Stimulated activated CD8-positive, alpha-beta memory T cell treated with anti-CD3 and anti-CD28 coated beads, Interleukin-2, amount 100 ng/mL, for 1 hour (primary cell): ENCODE results near the gene CERT1.
"Not testable (repeated sequence)": the region's sequence is repeated elsewhere in the genome, so short reads cannot be mapped to it uniquely, and the experiment has no call there.

ENCODE experiments used
- DNase-seq, 2 donors: peaks; one replicate each; pipeline ENCODE4 v3.0.0-alpha.2; 2020; ENCODE audit warnings: low read depth in 2 of 2

The CERT1 gene

DNA sequence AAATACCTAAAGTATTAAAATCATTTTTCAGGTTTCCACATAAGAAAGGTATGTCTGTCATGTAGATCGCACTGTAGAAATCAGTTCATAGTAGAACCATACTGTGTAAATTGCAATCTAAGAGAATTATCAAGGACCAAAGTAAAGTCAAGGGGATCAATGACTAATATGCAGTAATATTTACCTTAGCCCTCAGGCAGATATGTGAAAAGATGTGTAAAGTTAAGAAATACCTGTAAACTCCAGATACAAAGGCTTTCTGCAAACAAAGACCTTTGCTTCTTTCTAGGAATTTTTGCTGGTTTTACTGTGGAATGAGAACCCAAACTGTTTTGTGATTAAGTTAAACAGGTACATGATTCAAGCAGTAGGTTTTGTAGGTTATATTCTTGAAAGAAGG, 11.8 kb upstream of the CERT1 start:
- DNase-seq, result no peak

GRCh38 chr5:75522542-75522941, 11.1 kb upstream of the CERT1 start:
- no peak for DNase-seq

- DNase-seq, result no peak
These were observed 10.6 kb upstream of the CERT1 start for GRCh38 chr5:75522025-75522424.

- no peak for DNase-seq
These were observed 9.8 kb upstream of the CERT1 start for GRCh38 chr5:75521195-75521594.

DNA sequence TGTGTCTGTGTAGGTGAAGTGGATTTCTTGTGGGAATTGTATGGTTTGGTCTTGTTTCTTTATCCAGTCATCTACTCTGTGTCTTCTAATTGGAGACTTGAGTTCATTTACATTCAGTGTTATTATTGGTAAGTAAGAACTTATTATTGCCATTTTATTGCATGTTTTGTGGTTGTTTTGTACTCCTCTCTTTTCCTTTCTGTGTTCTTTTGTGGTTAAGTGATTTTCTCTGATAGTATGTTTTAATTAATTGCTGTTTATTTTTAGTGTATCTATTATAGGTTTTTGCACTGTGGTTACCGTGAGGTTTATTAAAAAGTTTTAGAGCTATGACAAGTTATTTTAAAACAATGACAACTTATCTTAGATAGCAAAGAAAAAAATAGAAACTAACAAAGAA, 8.3 kb upstream of the CERT1 start:
- DNase-seq, result no peak

GRCh38 chr5:75514323-75514722, 2.9 kb upstream of the CERT1 start:
- DNase-seq, result no peak

DNA sequence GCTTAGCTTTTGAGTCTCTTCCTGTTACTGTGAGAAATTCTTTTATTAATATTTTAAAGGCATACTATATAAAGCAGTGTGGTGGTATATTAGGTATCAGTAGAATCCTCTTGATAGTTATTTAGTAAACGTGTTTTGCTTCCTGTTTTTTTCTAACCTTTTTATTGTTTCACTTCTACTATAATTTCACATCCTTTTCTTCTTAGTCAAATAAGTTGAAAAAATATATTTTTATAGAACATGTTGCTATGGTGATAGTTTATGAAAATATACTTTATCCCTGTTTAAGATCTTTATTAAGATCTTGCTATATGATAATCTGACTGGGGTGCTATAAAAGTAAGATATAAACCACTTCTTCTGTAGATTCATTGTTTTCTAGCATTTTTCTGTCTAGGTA, 2.4 kb upstream of the CERT1 start:
- DNase-seq, result no peak

DNA sequence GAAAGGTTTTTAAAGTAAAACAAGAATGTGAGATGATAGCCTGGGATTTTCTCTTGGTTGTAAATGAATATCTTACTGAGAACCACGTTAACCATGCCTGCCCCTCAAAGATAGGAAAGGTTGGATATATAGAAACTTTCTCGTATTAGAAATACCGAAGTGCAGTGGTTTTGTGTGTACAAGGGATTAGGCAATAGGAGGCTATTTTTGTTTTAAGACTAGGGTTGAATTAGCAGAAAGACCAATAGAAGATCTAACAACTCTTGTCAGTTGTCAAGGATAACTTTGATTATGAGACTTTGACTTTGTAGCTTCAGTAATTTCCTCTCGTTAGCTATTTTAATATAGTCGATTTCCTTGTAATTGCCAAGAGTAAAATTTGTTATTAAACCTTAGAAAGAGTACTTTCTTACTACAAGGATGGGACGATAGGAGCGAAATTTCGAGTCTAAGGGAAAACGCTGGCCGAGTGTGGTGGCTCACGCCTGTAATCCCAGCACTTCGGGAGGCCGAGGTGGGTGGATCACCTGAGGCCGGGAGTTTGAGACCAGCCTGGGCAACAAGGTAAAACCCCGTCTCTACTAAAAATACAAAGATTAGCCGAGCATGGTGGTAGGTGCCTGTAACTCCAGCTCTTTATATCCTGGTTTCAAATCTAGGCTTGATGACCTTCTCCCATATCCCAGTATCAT, 1.1 kb upstream of the CERT1 start:
- no peak for DNase-seq

- peak; percentile 13 to 18 for DNase-seq
These were observed 494 bp downstream of the CERT1 start for GRCh38 chr5:75510836-75511434.

GRCh38 chr5:75510417-75510835, 1.0 kb downstream of the CERT1 start:
- no peak for DNase-seq

DNA sequence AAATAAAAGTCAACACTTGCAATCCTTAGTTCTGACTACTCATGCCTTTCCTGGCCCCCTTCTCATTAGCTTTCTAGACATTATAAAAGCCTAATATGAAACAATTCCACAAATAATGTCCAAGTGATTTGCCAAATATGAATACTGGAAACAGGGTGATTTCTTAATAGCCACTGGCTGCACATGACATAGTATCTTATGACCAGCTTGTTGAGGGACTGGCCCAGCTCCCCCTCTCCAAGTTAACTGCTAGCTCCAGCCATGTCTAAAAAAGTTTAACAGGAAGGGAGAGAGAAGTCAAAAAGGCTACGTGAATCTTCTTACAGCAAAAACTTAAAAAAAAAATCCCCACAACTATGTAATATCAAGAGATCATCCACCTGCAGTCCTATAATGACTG, 1.5 kb downstream of the CERT1 start:
- no peak for DNase-seq

- DNase-seq, result no peak
These were observed 1.9 kb downstream of the CERT1 start for GRCh38 chr5:75509546-75509945.

- no peak for DNase-seq
These were observed 3.6 kb downstream of the CERT1 start for GRCh38 chr5:75507841-75508240.

DNA sequence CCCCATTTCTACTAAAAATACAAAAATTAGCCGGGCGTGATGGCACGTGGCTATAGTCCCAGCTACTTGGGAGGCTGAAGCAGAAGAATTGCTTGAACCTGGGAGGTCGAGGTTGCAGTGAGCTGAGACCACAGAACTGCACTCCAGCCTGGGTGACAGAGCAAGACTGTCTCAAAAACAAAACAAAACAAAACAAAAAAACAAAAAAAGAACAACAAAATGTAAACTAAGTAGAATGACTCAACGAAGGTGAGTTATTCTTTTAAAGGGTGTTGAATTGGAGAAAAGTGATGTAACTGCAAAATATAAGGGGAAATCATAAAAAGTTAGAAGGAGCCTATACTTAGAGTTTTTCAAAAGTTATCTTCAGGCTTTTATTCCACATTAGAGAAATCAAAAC, 6.3 kb downstream of the CERT1 start:
- not testable (repeated sequence) for DNase-seq

GRCh38 chr5:75498875-75499274, 12.6 kb downstream of the CERT1 start:
- not testable (repeated sequence) for DNase-seq

GRCh38 chr5:75498208-75498777, 13.1 kb downstream of the CERT1 start:
- DNase-seq, result no peak

- DNase-seq, result no peak
These were observed 15.4 kb downstream of the CERT1 start for GRCh38 chr5:75496026-75496425.

DNA sequence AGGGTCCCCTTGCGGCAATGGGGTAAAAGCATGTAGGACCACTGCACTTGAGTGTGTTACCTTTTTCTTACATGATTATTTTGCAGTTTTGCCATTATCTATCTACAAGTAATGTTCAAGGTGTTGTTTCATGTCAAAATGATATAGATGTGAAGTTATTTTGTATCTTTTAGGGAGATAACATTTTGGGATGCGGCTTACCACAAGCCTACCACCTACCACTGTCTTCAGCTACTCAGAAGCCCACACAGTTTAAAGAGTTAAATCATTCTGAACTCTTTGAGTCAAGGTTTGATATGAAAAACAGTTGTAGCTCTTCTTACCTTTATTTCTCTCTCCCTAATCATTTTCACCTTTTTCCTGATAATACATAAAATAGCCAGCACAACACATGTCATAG, 19.8 kb downstream of the CERT1 start:
- DNase-seq, result no peak

GRCh38 chr5:75489847-75490246, 21.6 kb downstream of the CERT1 start:
- DNase-seq, result not testable (repeated sequence)

- no peak for DNase-seq
These were observed 26.8 kb downstream of the CERT1 start for GRCh38 chr5:75484605-75485004.

DNA sequence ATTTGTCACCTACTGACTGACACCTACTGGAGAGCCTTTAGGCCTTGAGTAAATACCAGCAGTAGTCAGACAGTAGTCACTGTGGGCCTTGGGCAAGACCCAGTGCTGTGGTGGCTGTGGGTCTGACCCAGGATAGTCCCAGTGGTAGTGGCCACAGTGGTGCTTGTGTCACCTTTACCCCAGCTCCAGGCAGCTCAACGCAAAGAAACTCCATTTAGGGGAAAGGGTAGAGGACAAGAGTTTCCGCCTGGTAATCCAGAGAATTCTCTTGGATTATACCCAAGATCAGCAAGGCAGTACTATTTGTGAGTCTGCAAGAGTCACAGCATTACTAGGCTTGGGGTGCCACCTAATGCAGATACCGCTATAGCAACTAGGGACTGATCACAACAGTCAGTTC, 28.9 kb downstream of the CERT1 start:
- DNase-seq, result no peak

DNA sequence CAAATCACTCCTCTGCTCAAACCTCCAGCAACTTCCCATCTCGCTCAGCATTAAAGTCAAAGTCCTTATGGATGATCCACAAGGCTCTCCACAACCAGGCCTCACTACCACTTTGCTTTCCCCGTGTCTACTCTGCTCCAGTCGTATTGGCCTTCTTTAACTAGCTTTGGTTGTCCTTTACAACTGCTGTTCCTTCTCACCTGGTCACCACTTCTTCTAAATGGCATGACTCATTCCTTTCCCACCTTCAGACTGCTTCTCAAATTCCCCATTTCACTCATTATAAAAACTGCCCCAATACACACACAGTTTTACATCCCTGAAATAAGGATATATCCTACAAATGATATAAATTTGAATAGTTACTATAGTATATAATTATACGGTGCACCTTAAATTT, 30.4 kb downstream of the CERT1 start:
- DNase-seq, result no peak

- DNase-seq, result no peak
These were observed 36.1 kb downstream of the CERT1 start for GRCh38 chr5:75475364-75475763.
